Endodermal cell (in vitro differentiated cells): Measurements from ENCODE around the gene SLC52A1. TPM values are rescaled to one million over a fixed set of nuclear protein-coding genes. Genes with fewer than 3 reads are reported as not detected.

ENCODE experiments used
- DNase-seq: peaks from one replicate; pipeline ENCODE4 v3.0.0-alpha.2; 2017
- H3K27ac ChIP-seq: 2 replicates; pipeline ENCODE4 v1.5.1; 2013; ENCODE audit warnings: mild to moderate bottlenecking, low read depth, low read length, moderate library complexity
- H3K27me3 ChIP-seq: 2 replicates; pipeline ENCODE4 v1.6.1; 2013; ENCODE audit warnings: mild to moderate bottlenecking, low read length, moderate library complexity; ENCODE audit not compliant: insufficient read depth, control insufficient read depth, poor library complexity, severe bottlenecking
- H3K36me3 ChIP-seq: 2 replicates; pipeline ENCODE4 v1.7.0; 2013; ENCODE audit warnings: mild to moderate bottlenecking, low read length, moderate library complexity; ENCODE audit not compliant: control insufficient read depth, insufficient read depth
- H3K4me1 ChIP-seq: one replicate; pipeline ENCODE4 v1.7.0; 2013; ENCODE audit warnings: low read length; ENCODE audit not compliant: control insufficient read depth, insufficient read depth
- H3K4me3 ChIP-seq: 2 replicates; pipeline ENCODE4 v1.5.1; 2013; ENCODE audit warnings: mild to moderate bottlenecking, low read length, moderate library complexity
- H3K9ac ChIP-seq: 2 replicates; pipeline ENCODE4 v1.6.1; 2013; ENCODE audit warnings: mild to moderate bottlenecking, low read length, moderate library complexity; ENCODE audit not compliant: poor library complexity, severe bottlenecking; ENCODE audit errors: extremely low read depth
- H3K9me3 ChIP-seq: 2 replicates; pipeline ENCODE4 v1.6.1; 2013; ENCODE audit warnings: mild to moderate bottlenecking, low read length, moderate library complexity; ENCODE audit not compliant: control insufficient read depth
- H3K27ac Mint-ChIP-seq: 2 replicates; pipeline ENCODE4 v1.8.0; 2020; ENCODE audit warnings: mixed read lengths
- H3K27me3 Mint-ChIP-seq: 2 replicates; pipeline ENCODE4 v1.8.0; 2021; ENCODE audit warnings: mild to moderate bottlenecking, mixed read lengths; ENCODE audit not compliant: insufficient read depth
- H3K36me3 Mint-ChIP-seq: 2 replicates; pipeline ENCODE4 v1.8.0; 2020; ENCODE audit warnings: low read depth, mixed read lengths
- H3K4me1 Mint-ChIP-seq: 2 replicates; pipeline ENCODE4 v1.8.0; 2020; ENCODE audit warnings: mixed read lengths
- H3K4me3 Mint-ChIP-seq: 2 replicates; pipeline ENCODE4 v1.8.0; 2020; ENCODE audit warnings: mild to moderate bottlenecking, moderate library complexity, mixed read lengths
- H3K9me3 Mint-ChIP-seq: 2 replicates; pipeline ENCODE4 v1.8.0; 2020; ENCODE audit warnings: mild to moderate bottlenecking, mixed read lengths
- WGBS, 2 experiments: methylation state at CpG; one replicate each; pipeline versions ENCODE4 v1.1.5 to v1.1.7; 2013; ENCODE audit warnings: missing lambda C conversion rate in 2 of 2, mixed read lengths in 1 of 2; ENCODE audit not compliant: insufficient coverage in 1 of 2, insufficient read length in 1 of 2; 5-methylcytosine and 5-hydroxymethylcytosine counted together
- total RNA-seq, 2 donors: library from RNA; stranded (reverse); fragmentation: NEBNext Ultra II Directional in 1 of 2; extraction: Animal tissue kit (Norgen Biotek cat#: 25700) in 1 of 2; gene quantifications; 2 replicates in 1 of 2; 3 replicates in 1 of 2; pipeline ENCODE4 v1.2.1, GENCODE V29; 2021
- TF ChIP-seq, protein P1 (sequence below): fragments of 200-600 bp; sonication (generic); conservative IDR thresholded peaks from 2 replicates; pipeline ENCODE4 v1.5.0; 2021; ENCODE audit warnings: antibody characterized with exemption, mild to moderate bottlenecking

Gene SLC52A1
- total RNA-seq, 2 donors from 2014 or later, result 0.13 TPM; not detected in 1

DNA sequence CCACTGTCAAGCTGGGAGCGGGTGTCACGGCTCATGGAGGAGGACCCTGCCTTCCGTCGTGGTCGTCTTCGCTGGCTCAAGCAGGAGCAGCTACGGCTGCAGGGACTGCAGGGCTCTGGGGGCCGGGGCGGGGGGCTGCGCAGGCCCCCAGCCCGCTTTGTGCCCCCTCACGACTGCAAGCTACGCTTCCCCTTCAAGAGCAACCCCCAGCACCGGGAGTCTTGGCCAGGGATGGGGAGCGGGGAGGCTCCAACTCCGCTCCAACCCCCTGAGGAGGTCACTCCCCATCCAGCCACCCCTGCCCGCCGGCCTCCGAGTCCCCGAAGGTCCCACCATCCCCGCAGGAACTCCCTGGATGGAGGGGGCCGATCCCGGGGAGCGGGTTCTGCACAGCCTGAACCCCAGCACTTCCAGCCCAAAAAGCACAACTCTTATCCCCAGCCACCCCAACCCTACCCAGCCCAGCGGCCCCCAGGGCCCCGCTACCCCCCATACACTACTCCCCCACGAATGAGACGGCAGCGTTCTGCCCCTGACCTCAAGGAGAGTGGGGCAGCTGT lies 11.6 kb downstream of the SLC52A1 start:
- Mint-ChIP-seq H3K4me3 (no peak overlapping the region), H3K36me3 (peaks cover 56% of the 10 kb centered on the region), H3K4me1 (peaks cover 2% of the 10 kb centered on the region), H3K9me3 (no peaks in the 10 kb centered on the region), H3K27me3 (peaks cover 1% of the 10 kb centered on the region), H3K27ac (no peak overlapping the region)
- 94 to 96% methylated on average over 7 to 28 of the region's 29 CpGs for WGBS, 2 experiments
- H3K27ac ChIP-seq, result no peak overlapping the region
- H3K4me1 ChIP-seq, result no peaks in the 10 kb centered on the region
- H3K27me3 ChIP-seq, result no peaks in the 10 kb centered on the region
- TF ChIP-seq, protein P1, sequence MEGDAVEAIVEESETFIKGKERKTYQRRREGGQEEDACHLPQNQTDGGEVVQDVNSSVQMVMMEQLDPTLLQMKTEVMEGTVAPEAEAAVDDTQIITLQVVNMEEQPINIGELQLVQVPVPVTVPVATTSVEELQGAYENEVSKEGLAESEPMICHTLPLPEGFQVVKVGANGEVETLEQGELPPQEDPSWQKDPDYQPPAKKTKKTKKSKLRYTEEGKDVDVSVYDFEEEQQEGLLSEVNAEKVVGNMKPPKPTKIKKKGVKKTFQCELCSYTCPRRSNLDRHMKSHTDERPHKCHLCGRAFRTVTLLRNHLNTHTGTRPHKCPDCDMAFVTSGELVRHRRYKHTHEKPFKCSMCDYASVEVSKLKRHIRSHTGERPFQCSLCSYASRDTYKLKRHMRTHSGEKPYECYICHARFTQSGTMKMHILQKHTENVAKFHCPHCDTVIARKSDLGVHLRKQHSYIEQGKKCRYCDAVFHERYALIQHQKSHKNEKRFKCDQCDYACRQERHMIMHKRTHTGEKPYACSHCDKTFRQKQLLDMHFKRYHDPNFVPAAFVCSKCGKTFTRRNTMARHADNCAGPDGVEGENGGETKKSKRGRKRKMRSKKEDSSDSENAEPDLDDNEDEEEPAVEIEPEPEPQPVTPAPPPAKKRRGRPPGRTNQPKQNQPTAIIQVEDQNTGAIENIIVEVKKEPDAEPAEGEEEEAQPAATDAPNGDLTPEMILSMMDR, result no peak
- no peak for DNase-seq
- H3K36me3 ChIP-seq, result peaks cover 52% of the 10 kb centered on the region
- no peak overlapping the region for H3K9ac ChIP-seq
- no peak overlapping the region for H3K4me3 ChIP-seq
- no peaks in the 10 kb centered on the region for H3K9me3 ChIP-seq

DNA sequence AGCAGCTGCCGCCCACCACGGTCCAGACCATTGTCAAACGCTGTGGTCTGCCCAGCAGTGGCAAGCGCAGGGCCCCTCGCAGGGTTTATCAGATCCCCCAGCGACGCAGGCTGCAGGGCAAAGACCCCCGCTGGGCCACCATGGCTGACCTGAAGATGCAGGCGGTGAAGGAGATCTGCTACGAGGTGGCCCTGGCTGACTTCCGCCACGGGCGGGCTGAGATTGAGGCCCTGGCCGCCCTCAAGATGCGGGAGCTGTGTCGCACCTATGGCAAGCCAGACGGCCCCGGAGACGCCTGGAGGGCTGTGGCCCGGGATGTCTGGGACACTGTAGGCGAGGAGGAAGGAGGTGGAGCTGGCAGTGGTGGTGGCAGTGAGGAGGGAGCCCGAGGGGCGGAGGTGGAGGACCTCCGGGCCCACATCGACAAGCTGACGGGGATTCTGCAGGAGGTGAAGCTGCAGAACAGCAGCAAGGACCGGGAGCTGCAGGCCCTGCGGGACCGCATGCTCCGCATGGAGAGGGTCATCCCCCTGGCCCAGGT lies 13.0 kb downstream of the SLC52A1 start:
- Mint-ChIP-seq H3K27ac (no peak overlapping the region), H3K4me3 (no peak overlapping the region), H3K4me1 (peaks cover 2% of the 10 kb centered on the region), H3K9me3 (no peaks in the 10 kb centered on the region), H3K36me3 (peaks cover 60% of the 10 kb centered on the region), H3K27me3 (no peaks in the 10 kb centered on the region)
- Histone ChIP-seq H3K27ac (no peak overlapping the region), H3K4me3 (no peak overlapping the region), H3K36me3 (peaks cover 56% of the 10 kb centered on the region), H3K27me3 (no peaks in the 10 kb centered on the region), H3K9ac (no peak overlapping the region), H3K9me3 (no peaks in the 10 kb centered on the region), H3K4me1 (no peaks in the 10 kb centered on the region)
- no peak for DNase-seq
- WGBS, 2 experiments, result 97 to 98% methylated on average over 12 to 30 of the region's 30 CpGs
- TF ChIP-seq, protein P1, result no peak

DNA sequence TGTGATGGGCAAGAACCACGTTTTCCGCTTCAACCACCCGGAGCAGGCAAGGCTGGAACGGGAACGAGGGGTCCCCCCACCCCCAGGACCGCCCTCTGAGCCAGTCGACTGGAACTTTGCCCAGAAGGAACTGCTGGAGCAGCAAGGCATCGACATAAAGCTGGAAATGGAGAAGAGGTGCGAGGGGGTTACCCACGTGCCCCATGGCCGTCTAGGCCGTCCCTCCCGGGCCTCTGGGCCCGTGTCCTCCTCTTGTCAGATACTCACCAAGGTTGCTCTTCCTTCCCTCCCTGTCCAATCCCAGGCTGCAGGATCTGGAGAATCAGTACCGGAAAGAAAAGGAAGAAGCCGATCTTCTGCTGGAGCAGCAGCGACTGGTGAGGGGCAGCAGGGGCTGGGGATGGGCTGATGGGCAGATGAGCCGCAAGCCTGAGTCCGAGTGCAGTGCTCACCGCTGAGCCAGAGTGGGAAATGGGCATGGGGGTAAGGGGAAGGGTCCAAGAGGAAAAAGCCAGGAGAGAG lies 14.7 kb downstream of the SLC52A1 start:
- DNase-seq, result no peak
- H3K4me3 ChIP-seq, result no peak overlapping the region
- H3K36me3 ChIP-seq, result peaks cover 67% of the 10 kb centered on the region
- H3K4me3 Mint-ChIP-seq, result no peak overlapping the region
- H3K9me3 ChIP-seq, result no peaks in the 10 kb centered on the region
- 93 to 94% methylated on average over 12 to 20 of the region's 20 CpGs for WGBS, 2 experiments
- H3K4me1 Mint-ChIP-seq, result no peaks in the 10 kb centered on the region
- TF ChIP-seq, protein P1, result no peak
- H3K4me1 ChIP-seq, result no peaks in the 10 kb centered on the region
- no peaks in the 10 kb centered on the region for H3K27me3 ChIP-seq
- no peaks in the 10 kb centered on the region for H3K27me3 Mint-ChIP-seq
- no peak overlapping the region for H3K27ac Mint-ChIP-seq
- H3K36me3 Mint-ChIP-seq, result peaks cover 67% of the 10 kb centered on the region
- H3K27ac ChIP-seq, result no peak overlapping the region
- H3K9me3 Mint-ChIP-seq, result no peaks in the 10 kb centered on the region
- no peak overlapping the region for H3K9ac ChIP-seq
